Neural cell (in vitro differentiated cells): ENCODE results near the gene TTC39A. TPM values are rescaled to one million over a fixed set of nuclear protein-coding genes. Genes with fewer than 3 reads are reported as not detected.

Source experiments
- H2AFZ ChIP-seq: fragments of 200-600, 300-800 bp; sonication (generic), shearing (Covaris generic); 2 replicates; pipeline ENCODE4 v1.6.0; 2014; ENCODE audit warnings: low read depth, mild to moderate bottlenecking, antibody characterized with exemption, low read length, moderate library complexity
- H3F3A ChIP-seq: fragments of 200-600 bp; shearing (Covaris generic); 2 replicates; pipeline ENCODE4 v1.6.1; 2016; ENCODE audit warnings: mild to moderate bottlenecking, moderate library complexity, mixed read lengths, antibody characterized with exemption, low read length; ENCODE audit not compliant: insufficient read depth, poor library complexity, severe bottlenecking
- H3K27ac ChIP-seq: fragments of 200-600, 300-800 bp; sonication (generic), shearing (Covaris generic); 2 replicates; pipeline ENCODE4 v1.5.1; 2014; ENCODE audit warnings: mild to moderate bottlenecking, low read length, moderate library complexity
- H3K27me3 ChIP-seq: fragments of 300-800, 200-600 bp; sonication (generic), shearing (Covaris generic); 2 replicates; pipeline ENCODE4 v1.6.0; 2014; ENCODE audit warnings: mild to moderate bottlenecking, low read depth, low read length, moderate library complexity; ENCODE audit not compliant: insufficient read depth
- H3K36me3 ChIP-seq: fragments of 300-800, 200-600 bp; sonication (generic), shearing (Covaris generic); 2 replicates; pipeline ENCODE4 v1.5.1; 2014; ENCODE audit warnings: mild to moderate bottlenecking, antibody characterized with exemption, low read length, moderate library complexity; ENCODE audit not compliant: insufficient read depth
- H3K4me2 ChIP-seq: fragments of 300-800, 200-600 bp; sonication (generic), shearing (Covaris generic); 2 replicates; pipeline ENCODE4 v1.6.0; 2014; ENCODE audit warnings: mild to moderate bottlenecking, low read length
- H3K4me3 ChIP-seq: fragments of 300-800, 200-600 bp; sonication (generic), shearing (Covaris generic); 2 replicates; pipeline ENCODE4 v1.5.1; 2014; ENCODE audit warnings: mild to moderate bottlenecking, low read length, moderate library complexity
- H3K79me2 ChIP-seq: fragments of 200-600 bp; shearing (Covaris generic); replicated peaks from 2 replicates; pipeline ENCODE4 v1.6.0; 2014; ENCODE audit warnings: mild to moderate bottlenecking, low read length, moderate library complexity; ENCODE audit not compliant: insufficient read depth
- H3K9ac ChIP-seq: fragments of 300-800, 200-600 bp; sonication (generic), shearing (Covaris generic); 2 replicates; pipeline ENCODE4 v1.6.1; 2016; ENCODE audit warnings: mild to moderate bottlenecking, low read length, mixed read lengths
- H3K9me2 ChIP-seq: fragments of 200-600 bp; shearing (Covaris generic); 2 replicates; pipeline ENCODE4 v1.6.1; 2016; ENCODE audit warnings: mild to moderate bottlenecking, low read length, mixed read lengths; ENCODE audit not compliant: insufficient read depth
- H3K9me3 ChIP-seq: fragments of 200-600, 300-800 bp; sonication (generic), shearing (Covaris generic); 2 replicates; pipeline ENCODE4 v1.6.1; 2016; ENCODE audit warnings: mild to moderate bottlenecking, mixed run types, low read length, moderate library complexity, mixed read lengths
- H4K20me1 ChIP-seq: fragments of 200-600 bp; shearing (Covaris generic); 2 replicates; pipeline ENCODE4 v1.6.1; 2016; ENCODE audit warnings: mild to moderate bottlenecking, mixed run types; ENCODE audit not compliant: insufficient read depth
- CTCF ChIP-seq: fragments of 450-650 bp; IDR thresholded peaks from 2 replicates; pipeline ENCODE4 v1.5.1; 2014; ENCODE audit warnings: antibody characterized with exemption, mild to moderate bottlenecking, moderate library complexity; ENCODE audit not compliant: poor library complexity, severe bottlenecking
- EP300 ChIP-seq: fragments of 450-650 bp; conservative IDR thresholded peaks from 2 replicates; pipeline ENCODE4 v1.6.1; 2014; ENCODE audit warnings: antibody characterized with exemption, mild to moderate bottlenecking, moderate library complexity; ENCODE audit not compliant: poor library complexity, severe bottlenecking
- EZH2 ChIP-seq: fragments of 200-600, 300-800 bp; shearing (Covaris generic), sonication (generic); IDR thresholded peaks from 2 replicates; pipeline ENCODE4 v1.6.1; 2014; ENCODE audit warnings: antibody characterized with exemption, low read length, borderline replicate concordance, mild to moderate bottlenecking; ENCODE audit not compliant: insufficient read depth, poor library complexity, severe bottlenecking
- MXI1 ChIP-seq: fragments of 450-650 bp; conservative IDR thresholded peaks from 2 replicates; pipeline ENCODE4 v1.6.1; 2014; ENCODE audit warnings: antibody characterized with exemption, mild to moderate bottlenecking; ENCODE audit not compliant: poor library complexity, severe bottlenecking
- POLR2AphosphoS5 ChIP-seq: IDR thresholded peaks from 2 replicates; pipeline ENCODE4 v1.6.1; 2012
- RAD21 ChIP-seq: fragments of 450-650 bp; conservative IDR thresholded peaks from 2 replicates; pipeline ENCODE4 v1.6.1; 2014; ENCODE audit warnings: antibody characterized with exemption, mild to moderate bottlenecking, moderate library complexity
- REST ChIP-seq: IDR thresholded peaks from 2 replicates; pipeline ENCODE4 v1.6.1; 2012; ENCODE audit warnings: borderline replicate concordance
- SMC3 ChIP-seq: fragments of 450-650 bp; conservative IDR thresholded peaks from 2 replicates; pipeline ENCODE4 v1.6.1; 2014; ENCODE audit warnings: antibody characterized with exemption, mild to moderate bottlenecking, moderate library complexity; ENCODE audit not compliant: poor library complexity
- TAF1 ChIP-seq: IDR thresholded peaks from 2 replicates; pipeline ENCODE4 v1.6.1; 2012; ENCODE audit warnings: low read depth
- polyA plus RNA-seq: library from polyadenylated mRNA; depleted of rRNA; stranded (reverse); fragments of >200 nt; gene quantifications from 2 replicates; pipeline ENCODE4 v1.2.3, GENCODE V29; 2014

Gene TTC39A
- polyA plus RNA-seq, 1 donor from 2014 or later: 1.1 TPM

GRCh38 chr1:51369171-51369570 lies 38.8 kb upstream of the TTC39A start:
- no peak overlapping the region for H3K27ac ChIP-seq
- H3K4me3 ChIP-seq: no peak overlapping the region
- no peaks in the 10 kb centered on the region for H3K9me3 ChIP-seq
- no peak overlapping the region for H2AFZ ChIP-seq
- no peaks in the 10 kb centered on the region for H3K36me3 ChIP-seq
- TF ChIP-seq TAF1 (no peak), MXI1 (no peak), RAD21 (no peak), POLR2AphosphoS5 (no peak)
- H3K9me2 ChIP-seq: no peaks in the 10 kb centered on the region
- H3K4me2 ChIP-seq: no peak overlapping the region
- H3F3A ChIP-seq: no peaks in the 10 kb centered on the region
- H3K79me2 ChIP-seq: no peaks in the 10 kb centered on the region
- H3K9ac ChIP-seq: no peak overlapping the region
- no peaks in the 10 kb centered on the region for H4K20me1 ChIP-seq
- no peaks in the 10 kb centered on the region for H3K27me3 ChIP-seq

- no peaks in the 10 kb centered on the region for H3K36me3 ChIP-seq
- H3K79me2 ChIP-seq: no peaks in the 10 kb centered on the region
- H3K9me3 ChIP-seq: no peaks in the 10 kb centered on the region
- no peak overlapping the region for H3K27ac ChIP-seq
- H3K4me2 ChIP-seq: no peak overlapping the region
- H3K27me3 ChIP-seq: no peaks in the 10 kb centered on the region
- no peak overlapping the region for H3K9ac ChIP-seq
- H3F3A ChIP-seq: no peaks in the 10 kb centered on the region
- no peaks in the 10 kb centered on the region for H4K20me1 ChIP-seq
- no peaks in the 10 kb centered on the region for H3K9me2 ChIP-seq
- no peak overlapping the region for H2AFZ ChIP-seq
- H3K4me3 ChIP-seq: no peak overlapping the region
- no peak for TF ChIP-seq CTCF
- TF ChIP-seq MXI1: no peak
- no peak for TF ChIP-seq RAD21
- TF ChIP-seq TAF1: no peak
- TF ChIP-seq SMC3: no peak
- TF ChIP-seq EZH2: no peak
- no peak for TF ChIP-seq REST
- TF ChIP-seq EP300: no peak
- no peak for TF ChIP-seq POLR2AphosphoS5
Measured at GRCh38 chr1:51365774-51366173, 35.4 kb upstream of the TTC39A start.

GRCh38 chr1:51359879-51360278 lies 29.5 kb upstream of the TTC39A start:
- TF ChIP-seq MXI1 (no peak), EZH2 (no peak), SMC3 (no peak), REST (no peak), EP300 (no peak), CTCF (no peak), POLR2AphosphoS5 (no peak), RAD21 (no peak), TAF1 (no peak)
- Histone ChIP-seq H3K9ac (no peak overlapping the region), H3K4me2 (no peak overlapping the region), H3K79me2 (no peaks in the 10 kb centered on the region), H3K36me3 (no peaks in the 10 kb centered on the region), H3K27ac (no peak overlapping the region), H3K27me3 (no peaks in the 10 kb centered on the region), H3F3A (no peaks in the 10 kb centered on the region), H4K20me1 (no peaks in the 10 kb centered on the region), H3K9me3 (no peaks in the 10 kb centered on the region), H3K4me3 (no peak overlapping the region), H3K9me2 (no peaks in the 10 kb centered on the region), H2AFZ (no peak overlapping the region)
